Glutamatergic neuron (in vitro differentiated cells): ENCODE results near the gene SLC36A3. TPM values are rescaled to one million over a fixed set of nuclear protein-coding genes. Genes with fewer than 3 reads are reported as not detected.
"Not testable (repeated sequence)": the region's sequence is repeated elsewhere in the genome, so short reads cannot be mapped to it uniquely, and the experiment has no call there.

Experiments used
- DNase-seq: peaks from one replicate; pipeline ENCODE4 v3.0.0; 2022
- H3K27ac Mint-ChIP-seq: one replicate; pipeline ENCODE4 v1.8.0; 2020; ENCODE audit warnings: mild to moderate bottlenecking, mixed read lengths, inconsistent platforms; ENCODE audit not compliant: unreplicated experiment
- H3K27me3 Mint-ChIP-seq: one replicate; pipeline ENCODE4 v1.8.0; 2020; ENCODE audit warnings: mild to moderate bottlenecking, moderate library complexity, mixed read lengths, inconsistent platforms; ENCODE audit not compliant: unreplicated experiment
- H3K36me3 Mint-ChIP-seq: one replicate; pipeline ENCODE4 v1.8.0; 2020; ENCODE audit warnings: mild to moderate bottlenecking, mixed read lengths, inconsistent platforms; ENCODE audit not compliant: unreplicated experiment
- H3K4me1 Mint-ChIP-seq: one replicate; pipeline ENCODE4 v1.8.0; 2020; ENCODE audit warnings: mild to moderate bottlenecking, low read depth, mixed read lengths, inconsistent platforms; ENCODE audit not compliant: unreplicated experiment
- H3K4me3 Mint-ChIP-seq: one replicate; pipeline ENCODE4 v1.8.0; 2020; ENCODE audit warnings: mild to moderate bottlenecking, mixed read lengths, inconsistent platforms; ENCODE audit not compliant: unreplicated experiment
- H3K9me3 Mint-ChIP-seq: one replicate; pipeline ENCODE4 v1.8.0; 2020; ENCODE audit warnings: mild to moderate bottlenecking, moderate library complexity, mixed read lengths, inconsistent platforms; ENCODE audit not compliant: unreplicated experiment
- CTCF ChIP-seq: fragments of 200-600 bp; sonication (generic); IDR thresholded peaks from one replicate; pipeline ENCODE4 v1.5.0; 2021; ENCODE audit not compliant: partially characterized antibody, unreplicated experiment
- total RNA-seq: library from RNA; stranded (reverse); fragmentation: NEBNext Ultra II Directional; extraction: Animal tissue kit (Norgen Biotek cat#: 25700); gene quantifications from one replicate; pipeline ENCODE4 v1.2.1, GENCODE V29; 2021; ENCODE audit not compliant: unreplicated experiment

The SLC36A3 gene
- total RNA-seq, 1 donor from 2014 or later, result not detected

GRCh38 chr5:151255621-151256286 lies 47.8 kb downstream of the SLC36A3 start:
- Mint-ChIP-seq H3K27ac (no peak overlapping the region), H3K27me3 (peaks cover 10% of the 10 kb centered on the region)

GRCh38 chr5:151254990-151255389 lies 48.6 kb downstream of the SLC36A3 start:
- H3K4me1 Mint-ChIP-seq, H3K36me3 Mint-ChIP-seq, H3K9me3 Mint-ChIP-seq, H3K27me3 Mint-ChIP-seq, H3K4me3 Mint-ChIP-seq, DNase-seq, H3K27ac Mint-ChIP-seq: not testable (repeated sequence)

More at GRCh38 chr5:151255621-151256286, 47.8 kb downstream of the SLC36A3 start:
- Mint-ChIP-seq H3K36me3 (no peaks in the 10 kb centered on the region), H3K4me1 (peaks cover 7% of the 10 kb centered on the region), H3K4me3 (no peak overlapping the region), H3K9me3 (peaks cover 10% of the 10 kb centered on the region)
- TF ChIP-seq CTCF, result no peak
- DNase-seq, result no peak

- no peak for TF ChIP-seq CTCF
- Mint-ChIP-seq H3K27ac (no peak overlapping the region), H3K4me1 (peaks cover 7% of the 10 kb centered on the region), H3K4me3 (no peak overlapping the region), H3K27me3 (peaks cover 10% of the 10 kb centered on the region), H3K9me3 (peaks cover 10% of the 10 kb centered on the region), H3K36me3 (no peaks in the 10 kb centered on the region)
- no peak for DNase-seq
These were observed 49.0 kb downstream of the SLC36A3 start for GRCh38 chr5:151254556-151254955.

- Mint-ChIP-seq H3K36me3 (no peaks in the 10 kb centered on the region), H3K4me3 (peak overlapping the region; percentile 83), H3K9me3 (peaks cover 10% of the 10 kb centered on the region), H3K4me1 (peaks cover 7% of the 10 kb centered on the region), H3K27ac (peak overlapping the region; percentile 54), H3K27me3 (peaks cover 10% of the 10 kb centered on the region)
- no peak for TF ChIP-seq CTCF
- DNase-seq, result no peak
These were observed 50.0 kb downstream of the SLC36A3 start for GRCh38 chr5:151253605-151253950.

- peak within 1 kb of the TSS; percentile 89 for H3K4me3 Mint-ChIP-seq
- peak; percentile 97 for DNase-seq
- H3K36me3 Mint-ChIP-seq, result no peaks in the 10 kb centered on the region
- no peak for TF ChIP-seq CTCF
- peaks cover 7% of the 10 kb centered on the region for H3K4me1 Mint-ChIP-seq
- peaks cover 10% of the 10 kb centered on the region for H3K9me3 Mint-ChIP-seq
- peaks cover 10% of the 10 kb centered on the region for H3K27me3 Mint-ChIP-seq
- H3K27ac Mint-ChIP-seq, result peak within 1 kb of the TSS; percentile 59
These were observed 50.6 kb downstream of the SLC36A3 start, which contains the start of gene GM2A for GRCh38 chr5:151252762-151253604. TSS of gene GM2A (plus strand) at chr5:151253185. CDS start at chr5:151253217, 32 bp downstream.
